Mesenchymal stem cell (in vitro differentiated cells and primary cell): ENCODE measurements around the gene PPP4C.

Experiments
- DNase-seq: peaks from one replicate; pipeline ENCODE4 v3.0.0-alpha.2; 2013
- H2AFZ ChIP-seq: one replicate; pipeline ENCODE4 v1.6.1; 2013; ENCODE audit warnings: low read depth, mild to moderate bottlenecking, control low read depth, inconsistent platforms, low read length, moderate library complexity
- H2AK5ac ChIP-seq: 2 replicates; pipeline ENCODE4 v1.6.1; 2013; ENCODE audit warnings: low read length, moderate library complexity, mild to moderate bottlenecking, inconsistent platforms; ENCODE audit not compliant: severe bottlenecking
- H2BK120ac ChIP-seq: one replicate; pipeline ENCODE4 v1.6.1; 2013; ENCODE audit warnings: low read depth, mild to moderate bottlenecking, inconsistent platforms, low read length, moderate library complexity
- H2BK12ac ChIP-seq, 2 experiments: one replicate each; pipeline ENCODE4 v1.6.1; 2013; ENCODE audit warnings: inconsistent platforms in 2 of 2, low read length in 2 of 2, mild to moderate bottlenecking in 2 of 2, moderate library complexity in 2 of 2, control low read depth in 1 of 2
- H2BK15ac ChIP-seq: one replicate; pipeline ENCODE4 v1.6.1; 2013; ENCODE audit warnings: mild to moderate bottlenecking, low read depth, inconsistent platforms; ENCODE audit not compliant: poor library complexity, severe bottlenecking
- H2BK5ac ChIP-seq: 2 replicates; pipeline ENCODE4 v1.6.1; 2013; ENCODE audit warnings: low read depth, mild to moderate bottlenecking, low read length, control low read depth, inconsistent platforms; ENCODE audit not compliant: poor library complexity, severe bottlenecking
- H3K14ac ChIP-seq, 2 experiments: one replicate each; pipeline ENCODE4 v1.6.1; 2013; ENCODE audit warnings: inconsistent platforms in 2 of 2, low read length in 2 of 2, control low read depth in 1 of 2, mild to moderate bottlenecking in 1 of 2, moderate library complexity in 1 of 2
- H3K18ac ChIP-seq, 2 experiments: one replicate each; pipeline ENCODE4 v1.6.1; 2013; ENCODE audit warnings: inconsistent platforms in 2 of 2, low read length in 2 of 2, control low read depth in 1 of 2, low read depth in 1 of 2, mild to moderate bottlenecking in 1 of 2
- H3K23ac ChIP-seq, 2 experiments: one replicate each; pipeline ENCODE4 v1.6.1; 2013; ENCODE audit warnings: inconsistent platforms in 2 of 2, low read length in 2 of 2, mild to moderate bottlenecking in 2 of 2, moderate library complexity in 2 of 2, control low read depth in 1 of 2
- H3K27ac ChIP-seq: 2 replicates; pipeline ENCODE4 v1.5.1; 2013; ENCODE audit warnings: mild to moderate bottlenecking, moderate library complexity, low read length, control low read depth, inconsistent platforms; ENCODE audit not compliant: poor library complexity, severe bottlenecking
- H3K27me3 ChIP-seq, 2 experiments: 2 replicates each; pipeline versions ENCODE4 v1.6.1 to v1.7.0; 2013; ENCODE audit warnings: low read length in 2 of 2, mild to moderate bottlenecking in 2 of 2, moderate library complexity in 2 of 2, control low read depth in 1 of 2, inconsistent platforms in 1 of 2; ENCODE audit not compliant: control insufficient read depth in 1 of 2, insufficient read depth in 1 of 2
- H3K36me3 ChIP-seq, 2 experiments: 2 replicates each; pipeline versions ENCODE4 v1.6.1 to v1.7.0; 2013; ENCODE audit warnings: low read length in 2 of 2, control low read depth in 1 of 2, inconsistent platforms in 1 of 2, low read depth in 1 of 2, mild to moderate bottlenecking in 1 of 2; ENCODE audit not compliant: insufficient read depth in 2 of 2, control insufficient read depth in 1 of 2
- H3K4ac ChIP-seq, 2 experiments: one replicate each; pipeline ENCODE4 v1.6.1; 2013; ENCODE audit warnings: inconsistent platforms in 2 of 2, low read length in 2 of 2, mild to moderate bottlenecking in 2 of 2, moderate library complexity in 2 of 2, control low read depth in 1 of 2, low read depth in 1 of 2
- H3K4me1 ChIP-seq: 2 replicates; pipeline ENCODE4 v1.6.1; 2013; ENCODE audit warnings: low read depth, low read length, control low read depth; ENCODE audit not compliant: control insufficient read depth, insufficient read depth
- H3K4me2 ChIP-seq: 2 replicates; pipeline ENCODE4 v1.6.1; 2013; ENCODE audit warnings: low read length, mild to moderate bottlenecking, inconsistent platforms; ENCODE audit not compliant: poor library complexity, severe bottlenecking
- H3K4me3 ChIP-seq, 2 experiments: 2 replicates each; pipeline versions ENCODE4 v1.5.1 to v1.7.0; 2013; ENCODE audit warnings: low read length in 2 of 2, mild to moderate bottlenecking in 2 of 2, control low read depth in 1 of 2, low read depth in 1 of 2; ENCODE audit not compliant: insufficient read depth in 1 of 2
- H3K79me1 ChIP-seq: replicated peaks from 2 replicates; pipeline ENCODE4 v1.6.1; 2013; ENCODE audit warnings: mild to moderate bottlenecking, control low read depth, low read length, inconsistent platforms; ENCODE audit not compliant: poor library complexity, severe bottlenecking
- H3K9ac ChIP-seq: 2 replicates; pipeline ENCODE4 v1.7.0; 2013; ENCODE audit warnings: mild to moderate bottlenecking, low read length, moderate library complexity
- H3K9me3 ChIP-seq: 2 replicates; pipeline ENCODE4 v1.7.0; 2013; ENCODE audit warnings: mild to moderate bottlenecking, low read length; ENCODE audit not compliant: control insufficient read depth
- H4K8ac ChIP-seq: one replicate; pipeline ENCODE4 v1.6.1; 2013; ENCODE audit warnings: inconsistent platforms, mild to moderate bottlenecking, low read length, moderate library complexity
- H4K91ac ChIP-seq: one replicate; pipeline ENCODE4 v1.6.1; 2013; ENCODE audit warnings: mild to moderate bottlenecking, low read length, inconsistent platforms
- WGBS: methylation state at CpG from one replicate; pipeline ENCODE4 v1.1.7; 2013; ENCODE audit warnings: mixed read lengths; 5-methylcytosine and 5-hydroxymethylcytosine counted together

PPP4C gene

GRCh38 chr16:30063893-30064728 lies 11.7 kb upstream of the PPP4C start:
- Histone ChIP-seq H2AK5ac (peak overlapping the region; percentile 38), H3K9me3 (no peaks in the 10 kb centered on the region), H3K79me1 (peaks cover 6% of the 10 kb centered on the region), H3K4ac (peak overlapping the region; percentile 39 to 99), H3K4me3 (peak overlapping the region; percentile 76 to 98), H2BK5ac (peak overlapping the region; percentile 93), H3K4me2 (peak overlapping the region; percentile 64), H2AFZ (peak overlapping the region; percentile 36), H2BK12ac (peak overlapping the region in 1 of 2 experiments; percentile 80), H2BK120ac (peak overlapping the region; percentile 83), H2BK15ac (peak overlapping the region; percentile 73), H3K4me1 (peaks cover 25% of the 10 kb centered on the region), H3K27ac (peak overlapping the region; percentile 97), H3K27me3 (no peaks in the 10 kb centered on the region), H3K9ac (peak overlapping the region; percentile 100), H3K18ac (peak overlapping the region; percentile 92 to 100), H4K91ac (peak overlapping the region; percentile 98), H3K23ac (peak overlapping the region in 1 of 2 experiments; percentile 35), H3K14ac (peak overlapping the region in 1 of 2 experiments; percentile 56), H3K36me3 (peaks cover 30 to 39% of the 10 kb centered on the region in 2 experiments), H4K8ac (peak overlapping the region; percentile 92)
- DNase-seq, result peak; percentile 49
- WGBS, result 13% methylated on average over 16 of the region's 27 CpGs

- Histone ChIP-seq H3K4me3 (peak overlapping the region; percentile 76 to 98), H3K9ac (peak overlapping the region; percentile 100), H3K4me1 (peaks cover 31% of the 10 kb centered on the region), H4K91ac (peak overlapping the region; percentile 98), H3K23ac (peak overlapping the region in 1 of 2 experiments; percentile 14), H3K4me2 (peak overlapping the region; percentile 64), H2AFZ (no peak overlapping the region), H2BK15ac (peak overlapping the region; percentile 73), H2BK12ac (peak overlapping the region; percentile 0 to 51), H2BK120ac (peak overlapping the region; percentile 83), H3K9me3 (no peaks in the 10 kb centered on the region), H3K27me3 (no peaks in the 10 kb centered on the region), H3K27ac (peak overlapping the region; percentile 97), H3K4ac (peak overlapping the region; percentile 88 to 99), H3K36me3 (peaks cover 33 to 42% of the 10 kb centered on the region in 2 experiments), H3K14ac (peak overlapping the region in 1 of 2 experiments; percentile 95), H3K18ac (peak overlapping the region; percentile 92 to 100), H3K79me1 (peaks cover 6% of the 10 kb centered on the region), H2BK5ac (peak overlapping the region; percentile 93), H4K8ac (peak overlapping the region; percentile 92), H2AK5ac (peak overlapping the region; percentile 38)
- 0% methylated on average over 22 of the region's 25 CpGs for WGBS
- no peak for DNase-seq
These were observed 11.1 kb upstream of the PPP4C start for GRCh38 chr16:30064729-30065101.

GRCh38 chr16:30065102-30065942 lies 10.5 kb upstream of the PPP4C start, which contains the start of gene ALDOA:
Gene ALDOA (plus strand): TSS chr16:30065760. CDS start chr16:30066898, 1,138 bp downstream.
- peak within 1 kb of the TSS; percentile 98 for H4K91ac ChIP-seq
- WGBS, result under 1% methylated on average over 64 of the region's 99 CpGs

More at GRCh38 chr16:30065102-30065942, 10.5 kb upstream of the PPP4C start, which contains the start of gene ALDOA:
- Histone ChIP-seq H3K79me1 (peaks cover 6% of the 10 kb centered on the region), H3K27me3 (no peaks in the 10 kb centered on the region), H3K18ac (peak within 1 kb of the TSS; percentile 95 to 100), H3K4ac (peak within 1 kb of the TSS; percentile 95 to 99), H2AFZ (peak within 1 kb of the TSS; percentile 74), H2AK5ac (peak within 1 kb of the TSS; percentile 61), H3K4me3 (peak within 1 kb of the TSS; percentile 98), H3K9me3 (no peaks in the 10 kb centered on the region), H3K9ac (peak within 1 kb of the TSS; percentile 100), H3K4me2 (peak within 1 kb of the TSS; percentile 98), H3K23ac (peak within 1 kb of the TSS; percentile 81 to 85), H2BK120ac (peak within 1 kb of the TSS; percentile 93), H2BK12ac (peak within 1 kb of the TSS; percentile 61 to 86), H2BK15ac (peak within 1 kb of the TSS; percentile 86), H3K14ac (peak within 1 kb of the TSS; percentile 77 to 100), H2BK5ac (peak within 1 kb of the TSS; percentile 93), H4K8ac (peak within 1 kb of the TSS; percentile 92), H3K27ac (peak within 1 kb of the TSS; percentile 97), H3K36me3 (peaks cover 38 to 42% of the 10 kb centered on the region in 2 experiments), H3K4me1 (peaks cover 36% of the 10 kb centered on the region)
- peak; percentile 99 for DNase-seq
